ENCODE results near the gene MCTS1.

Gene MCTS1

GRCh38 chrX:120612086-120612485 is 8.2 kb downstream of the MCTS1 start:
- Histone ChIP-seq H3K27me3 (replicated peaks; ENCODE audit: control insufficient read depth, insufficient read depth, low read length) (no peaks in the 10 kb centered on the region), H3K4me3 (replicated peaks; ENCODE audit: low read depth, low read length) (no peak overlapping the region), H3K36me3 (ENCODE audit: control insufficient read depth, insufficient read depth, low read length) (no peaks in the 10 kb centered on the region; the same call in 1 of the 2 replicates)
- no peak for TF ChIP-seq CTCF (IDR thresholded peaks at IDR 0.05; ENCODE audit: insufficient read depth, low read length, poor library complexity, severe bottlenecking)
- DNase-seq (ENCODE audit: extremely low read depth, insufficient read length): no peak

GRCh38 chrX:120614816-120615215 is 10.9 kb downstream of the MCTS1 start:
- Histone ChIP-seq H3K36me3 (ENCODE audit: control insufficient read depth, insufficient read depth, low read length) (no peaks in the 10 kb centered on the region; the same call in 1 of the 2 replicates), H3K27me3 (replicated peaks; ENCODE audit: control insufficient read depth, insufficient read depth, low read length) (no peaks in the 10 kb centered on the region), H3K4me3 (replicated peaks; ENCODE audit: low read depth, low read length) (no peak overlapping the region)
- TF ChIP-seq CTCF (IDR thresholded peaks at IDR 0.05; ENCODE audit: insufficient read depth, low read length, poor library complexity, severe bottlenecking): no peak
- no peak for DNase-seq (ENCODE audit: extremely low read depth, insufficient read length)

GRCh38 chrX:120617996-120618630 is 14.2 kb downstream of the MCTS1 start:
- DNase-seq (ENCODE audit: extremely low read depth, insufficient read length): no peak
- no peak overlapping the region for H3K4me3 ChIP-seq (replicated peaks; ENCODE audit: low read depth, low read length)
- no peaks in the 10 kb centered on the region for H3K27me3 ChIP-seq (replicated peaks; ENCODE audit: control insufficient read depth, insufficient read depth, low read length)
- TF ChIP-seq CTCF (IDR thresholded peaks at IDR 0.05; ENCODE audit: insufficient read depth, low read length, poor library complexity, severe bottlenecking): no peak
- no peaks in the 10 kb centered on the region; the same call in 1 of the 2 replicates for H3K36me3 ChIP-seq (ENCODE audit: control insufficient read depth, insufficient read depth, low read length)

GRCh38 chrX:120625371-120625770 is 21.5 kb downstream of the MCTS1 start:
- no peak overlapping the region for H3K4me3 ChIP-seq (replicated peaks; ENCODE audit: low read depth, low read length)
- H3K36me3 ChIP-seq (ENCODE audit: control insufficient read depth, insufficient read depth, low read length): no peaks in the 10 kb centered on the region
- no peak for DNase-seq (ENCODE audit: extremely low read depth, insufficient read length)
- no peak for TF ChIP-seq CTCF (IDR thresholded peaks at IDR 0.05; ENCODE audit: insufficient read depth, low read length, poor library complexity, severe bottlenecking)
- H3K27me3 ChIP-seq (replicated peaks; ENCODE audit: control insufficient read depth, insufficient read depth, low read length): no peaks in the 10 kb centered on the region

- peak; percentile 96 for DNase-seq (ENCODE audit: extremely low read depth, insufficient read length)
- peak; percentile 3 for TF ChIP-seq CTCF (IDR thresholded peaks at IDR 0.05; ENCODE audit: insufficient read depth, low read length, poor library complexity, severe bottlenecking)
- Histone ChIP-seq H3K36me3 (ENCODE audit: control insufficient read depth, insufficient read depth, low read length) (no peaks in the 10 kb centered on the region), H3K27me3 (replicated peaks; ENCODE audit: control insufficient read depth, insufficient read depth, low read length) (no peaks in the 10 kb centered on the region), H3K4me3 (replicated peaks; ENCODE audit: low read depth, low read length) (peak within 1 kb of the TSS; percentile 73)
Measured at GRCh38 chrX:120629667-120630537, 26.0 kb downstream of the MCTS1 start, which contains the start of gene C1GALT1C1. C1GALT1C1 (minus strand) TSS chrX:120630054; CDS start chrX:120627166, 2,888 bp downstream.

All from GM06990 (cell line).